GM18868 (cell line): ENCODE results near the gene NCAPD3.
A peak's percentile ranks its signal among the peaks of the same experiment; 100 is the strongest.
"Not testable (repeated sequence)": the region's sequence is repeated elsewhere in the genome, so short reads cannot be mapped to it uniquely, and the experiment has no call there.

Experiments used
- ATAC-seq: cut with Tn5 transposase; IDR thresholded peaks from one replicate; pipeline ENCODE4 v1.9.1; 2021; ENCODE audit warnings: mild to moderate bottlenecking, moderate library complexity; ENCODE audit not compliant: unreplicated experiment

The NCAPD3 gene

GRCh38 chr11:134223836-134224709, at the start of gene NCAPD3, which contains the start of gene VPS26B:
Gene NCAPD3, minus strand, starts transcription at chr11:134223967. Its CDS starts 41 bp downstream, at chr11:134223926.
Gene VPS26B, plus strand, starts transcription at chr11:134224671. Its CDS starts 452 bp downstream, at chr11:134225123.
- peak; percentile 76 for ATAC-seq

- no peak for ATAC-seq
These were observed 49.5 kb upstream of the NCAPD3 start for GRCh38 chr11:134273317-134273712.

- ATAC-seq, result no peak
These were observed 48.9 kb upstream of the NCAPD3 start for GRCh38 chr11:134272381-134273316.

GRCh38 chr11:134271978-134272377, 48.2 kb upstream of the NCAPD3 start:
- ATAC-seq, result no peak

- no peak for ATAC-seq
These were observed 46.5 kb upstream of the NCAPD3 start for GRCh38 chr11:134270250-134270714.

GRCh38 chr11:134267966-134268365, 44.2 kb upstream of the NCAPD3 start:
- no peak for ATAC-seq

GRCh38 chr11:134267461-134267860, 43.7 kb upstream of the NCAPD3 start:
- ATAC-seq, result no peak

- ATAC-seq, result no peak
These were observed 43.1 kb upstream of the NCAPD3 start for GRCh38 chr11:134266841-134267251.

GRCh38 chr11:134266440-134266839, 42.7 kb upstream of the NCAPD3 start:
- ATAC-seq, result no peak

- no peak for ATAC-seq
These were observed 41.4 kb upstream of the NCAPD3 start for GRCh38 chr11:134264966-134265764.

- peak; percentile 63 for ATAC-seq
These were observed 38.1 kb upstream of the NCAPD3 start for GRCh38 chr11:134261626-134262488.

- no peak for ATAC-seq
These were observed 37.2 kb upstream of the NCAPD3 start for GRCh38 chr11:134260983-134261382.

- ATAC-seq, result no peak
These were observed 36.7 kb upstream of the NCAPD3 start for GRCh38 chr11:134260503-134260902.

GRCh38 chr11:134258577-134258976, 34.8 kb upstream of the NCAPD3 start:
- ATAC-seq, result no peak

- ATAC-seq, result no peak
These were observed 33.3 kb upstream of the NCAPD3 start for GRCh38 chr11:134257101-134257500.

- ATAC-seq, result not testable (repeated sequence)
These were observed 31.4 kb upstream of the NCAPD3 start for GRCh38 chr11:134255184-134255561.

- ATAC-seq, result no peak
These were observed 30.8 kb upstream of the NCAPD3 start for GRCh38 chr11:134254433-134255183.

- peak; percentile 99 for ATAC-seq
These were observed 29.6 kb upstream of the NCAPD3 start, which contains the start of the genes ACAD8 and THYN1 for GRCh38 chr11:134253188-134253993. Gene ACAD8, plus strand, starts transcription at chr11:134253568. Its CDS starts 33 bp downstream, at chr11:134253601. Gene THYN1, minus strand, starts transcription at chr11:134253352. Its CDS starts 470 bp downstream, at chr11:134252882.
